Measurements from ENCODE around the gene C2CD2.

DNA sequence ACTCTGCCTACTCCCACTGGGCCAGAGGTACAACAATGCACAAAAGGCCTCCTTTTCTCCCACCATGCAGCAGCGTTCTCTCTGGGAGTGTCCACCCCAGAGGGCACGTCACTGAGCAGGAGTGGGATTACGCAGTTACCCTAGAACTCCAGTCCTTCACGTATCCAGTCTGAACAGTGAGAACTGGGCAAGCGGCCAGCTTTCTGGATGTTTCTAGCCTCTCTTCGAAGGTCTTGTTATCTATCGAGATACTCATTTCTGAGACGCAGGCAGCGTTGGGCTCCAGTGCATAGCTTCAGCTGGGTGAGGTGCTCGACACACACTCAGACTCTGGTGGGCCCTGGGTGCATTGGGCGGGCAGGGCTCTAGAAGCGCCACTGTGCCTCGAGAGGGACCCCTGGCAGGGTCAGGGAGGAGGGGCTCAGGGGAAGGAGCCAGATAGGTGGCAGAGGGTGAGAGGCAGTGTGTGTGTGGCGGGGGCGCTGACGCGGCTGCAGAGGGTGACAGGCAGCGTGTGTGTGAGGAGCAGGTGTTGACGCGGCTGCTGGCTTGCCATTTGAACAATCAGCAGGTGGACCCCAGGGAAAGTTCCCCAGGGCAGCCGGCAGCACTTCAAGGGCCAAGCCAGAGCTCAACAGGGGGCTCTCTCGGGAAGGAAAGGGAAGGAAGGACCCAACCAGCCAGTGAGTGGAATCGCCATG, 102.6 kb downstream of the C2CD2 start:
- TF ChIP-seq CTCF (optimal IDR thresholded peaks at IDR 0.05 in 1 of 3, IDR thresholded peaks at IDR 0.05 in 1 of 3, conservative IDR thresholded peaks at IDR 0.05 in 1 of 3; ENCODE audit: extremely low read depth in 1 of 3, insufficient read depth in 2 of 3, low read length in 3 of 3) (no peak), EZH2 (IDR thresholded peaks at IDR 0.05; ENCODE audit: low read length) (no peak)
